ENCODE data around the gene SPRED1. TPM values are rescaled to one million over a fixed set of nuclear protein-coding genes. Genes with fewer than 3 reads are reported as not detected.

The SPRED1 gene
- polyA plus RNA-seq, 3 donors = 2.5 to 3.3 (median 3.2) TPM

- Histone ChIP-seq H3K4me2 (replicated peaks; ENCODE audit: extremely low read depth, low read length, poor library complexity, severe bottlenecking) (no peak overlapping the region), H3K9ac (ENCODE audit: insufficient read depth, low read length, poor library complexity, severe bottlenecking) (no peak overlapping the region), H4K20me1 (ENCODE audit: insufficient read depth, low read length) (peaks cover 26% of the 10 kb centered on the region), H2AFZ (ENCODE audit: insufficient read depth, low read depth, low read length, poor library complexity, severe bottlenecking) (no peak overlapping the region), H3K4me3 (replicated peaks in 1 of 3; ENCODE audit: low read depth in 2 of 3, low read length in 3 of 3) (no peak overlapping the region), H3K27me3 (ENCODE audit: control insufficient read depth in 2 of 2, insufficient read depth in 2 of 2, low read length in 2 of 2) (no peaks in the 10 kb centered on the region), H3K79me2 (ENCODE audit: insufficient read depth, low read length) (no peaks in the 10 kb centered on the region), H3K27ac (ENCODE audit: low read depth in 1 of 2, low read length in 2 of 2) (no peak overlapping the region), H3K4me1 (ENCODE audit: control insufficient read depth in 1 of 2, insufficient read depth in 2 of 2, low read length in 2 of 2) (no peaks in the 10 kb centered on the region), H3K9me3 (replicated peaks in 1 of 2; ENCODE audit: control insufficient read depth in 1 of 2, insufficient read depth in 1 of 2, low read length in 2 of 2) (no peaks in the 10 kb centered on the region), H3K36me3 (replicated peaks in 1 of 2; ENCODE audit: control insufficient read depth in 1 of 2, insufficient read depth in 2 of 2, low read length in 2 of 2) (no peaks in the 10 kb centered on the region)
- no peak for DNase-seq
- Mint-ChIP-seq H3K9me3 (peaks cover 4 to 16% (median 7%) of the 10 kb centered on the region in 7 donors), H3K36me3 (no peaks in the 10 kb centered on the region), H3K4me1 (no peaks in the 10 kb centered on the region), H3K27me3 (ENCODE audit: low read depth in 3 of 3) (peaks cover 0 to 2% (median 0%) of the 10 kb centered on the region in 3 donors), H3K27ac (no peak overlapping the region), H3K4me3 (no peak overlapping the region)
- intact Hi-C loops (cut with micrococcal nuclease) = no loop called here
- TF ChIP-seq, protein P1, sequence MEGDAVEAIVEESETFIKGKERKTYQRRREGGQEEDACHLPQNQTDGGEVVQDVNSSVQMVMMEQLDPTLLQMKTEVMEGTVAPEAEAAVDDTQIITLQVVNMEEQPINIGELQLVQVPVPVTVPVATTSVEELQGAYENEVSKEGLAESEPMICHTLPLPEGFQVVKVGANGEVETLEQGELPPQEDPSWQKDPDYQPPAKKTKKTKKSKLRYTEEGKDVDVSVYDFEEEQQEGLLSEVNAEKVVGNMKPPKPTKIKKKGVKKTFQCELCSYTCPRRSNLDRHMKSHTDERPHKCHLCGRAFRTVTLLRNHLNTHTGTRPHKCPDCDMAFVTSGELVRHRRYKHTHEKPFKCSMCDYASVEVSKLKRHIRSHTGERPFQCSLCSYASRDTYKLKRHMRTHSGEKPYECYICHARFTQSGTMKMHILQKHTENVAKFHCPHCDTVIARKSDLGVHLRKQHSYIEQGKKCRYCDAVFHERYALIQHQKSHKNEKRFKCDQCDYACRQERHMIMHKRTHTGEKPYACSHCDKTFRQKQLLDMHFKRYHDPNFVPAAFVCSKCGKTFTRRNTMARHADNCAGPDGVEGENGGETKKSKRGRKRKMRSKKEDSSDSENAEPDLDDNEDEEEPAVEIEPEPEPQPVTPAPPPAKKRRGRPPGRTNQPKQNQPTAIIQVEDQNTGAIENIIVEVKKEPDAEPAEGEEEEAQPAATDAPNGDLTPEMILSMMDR (IDR thresholded peaks at IDR 0.05) = no peak
- WGBS (ENCODE audit: insufficient coverage) = no CpG with 5 or more reads among the region's 1 CpG
Observed at GRCh38 chr15:38281031-38281430, 28.4 kb downstream of the SPRED1 start.

- Mint-ChIP-seq H3K27me3 (ENCODE audit: low read depth in 3 of 3) (peaks cover 0 to 2% (median 0%) of the 10 kb centered on the region in 3 donors), H3K4me3 (no peak overlapping the region), H3K4me1 (no peaks in the 10 kb centered on the region), H3K9me3 (peaks cover 5 to 16% (median 7%) of the 10 kb centered on the region in 7 donors), H3K36me3 (peaks cover 0 to 3% of the 10 kb centered on the region in 2 donors), H3K27ac (no peak overlapping the region)
- Histone ChIP-seq H2AFZ (ENCODE audit: insufficient read depth, low read depth, low read length, poor library complexity, severe bottlenecking) (no peak overlapping the region), H3K27me3 (ENCODE audit: control insufficient read depth in 2 of 2, insufficient read depth in 2 of 2, low read length in 2 of 2) (no peaks in the 10 kb centered on the region), H3K79me2 (ENCODE audit: insufficient read depth, low read length) (no peaks in the 10 kb centered on the region), H3K9ac (ENCODE audit: insufficient read depth, low read length, poor library complexity, severe bottlenecking) (no peak overlapping the region), H3K9me3 (replicated peaks in 1 of 2; ENCODE audit: control insufficient read depth in 1 of 2, insufficient read depth in 1 of 2, low read length in 2 of 2) (no peaks in the 10 kb centered on the region), H3K27ac (ENCODE audit: low read depth in 1 of 2, low read length in 2 of 2) (no peak overlapping the region), H3K4me3 (replicated peaks in 1 of 3; ENCODE audit: low read depth in 2 of 3, low read length in 3 of 3) (no peak overlapping the region), H3K36me3 (replicated peaks in 1 of 2; ENCODE audit: control insufficient read depth in 1 of 2, insufficient read depth in 2 of 2, low read length in 2 of 2) (no peaks in the 10 kb centered on the region), H3K4me2 (replicated peaks; ENCODE audit: extremely low read depth, low read length, poor library complexity, severe bottlenecking) (no peak overlapping the region), H3K4me1 (ENCODE audit: control insufficient read depth in 1 of 2, insufficient read depth in 2 of 2, low read length in 2 of 2) (no peaks in the 10 kb centered on the region), H4K20me1 (ENCODE audit: insufficient read depth, low read length) (peaks cover 18% of the 10 kb centered on the region)
- WGBS (ENCODE audit: insufficient coverage) = 0% methylated on average over 1 of the region's 8 CpGs
- TF ChIP-seq, protein P1 (IDR thresholded peaks at IDR 0.05) = no peak
- DNase-seq = no peak
- intact Hi-C loops (cut with micrococcal nuclease) = no loop called here
Observed at GRCh38 chr15:38283010-38283409, 30.4 kb downstream of the SPRED1 start.

Data from CD14-positive monocyte (primary cell).